Measurements from ENCODE around the gene ANKRD34A.

The ANKRD34A gene

DNA sequence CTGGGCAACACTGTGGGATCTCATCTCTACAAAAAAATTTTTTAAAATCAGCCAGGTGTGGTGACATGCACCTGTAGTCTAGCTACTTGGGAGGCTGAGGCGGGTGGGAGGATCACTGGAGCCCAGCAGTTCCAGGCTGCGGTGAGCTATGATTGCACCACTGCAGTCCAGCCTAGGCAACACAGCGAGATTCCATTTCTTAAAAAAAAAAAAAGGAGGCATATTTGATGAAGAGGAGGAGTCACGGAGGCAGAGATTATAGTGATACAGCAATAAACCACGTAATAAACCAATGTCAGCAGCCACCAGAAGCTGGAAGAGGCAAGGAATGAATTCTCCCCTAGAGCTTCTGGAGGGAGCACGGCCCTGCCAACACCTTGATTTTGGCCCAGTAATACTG is 10.5 kb downstream of the ANKRD34A start:
- H3K27me3 ChIP-seq (ENCODE audit: control insufficient read depth, insufficient read depth, low read length), result no peaks in the 10 kb centered on the region
- TF ChIP-seq, protein P1, sequence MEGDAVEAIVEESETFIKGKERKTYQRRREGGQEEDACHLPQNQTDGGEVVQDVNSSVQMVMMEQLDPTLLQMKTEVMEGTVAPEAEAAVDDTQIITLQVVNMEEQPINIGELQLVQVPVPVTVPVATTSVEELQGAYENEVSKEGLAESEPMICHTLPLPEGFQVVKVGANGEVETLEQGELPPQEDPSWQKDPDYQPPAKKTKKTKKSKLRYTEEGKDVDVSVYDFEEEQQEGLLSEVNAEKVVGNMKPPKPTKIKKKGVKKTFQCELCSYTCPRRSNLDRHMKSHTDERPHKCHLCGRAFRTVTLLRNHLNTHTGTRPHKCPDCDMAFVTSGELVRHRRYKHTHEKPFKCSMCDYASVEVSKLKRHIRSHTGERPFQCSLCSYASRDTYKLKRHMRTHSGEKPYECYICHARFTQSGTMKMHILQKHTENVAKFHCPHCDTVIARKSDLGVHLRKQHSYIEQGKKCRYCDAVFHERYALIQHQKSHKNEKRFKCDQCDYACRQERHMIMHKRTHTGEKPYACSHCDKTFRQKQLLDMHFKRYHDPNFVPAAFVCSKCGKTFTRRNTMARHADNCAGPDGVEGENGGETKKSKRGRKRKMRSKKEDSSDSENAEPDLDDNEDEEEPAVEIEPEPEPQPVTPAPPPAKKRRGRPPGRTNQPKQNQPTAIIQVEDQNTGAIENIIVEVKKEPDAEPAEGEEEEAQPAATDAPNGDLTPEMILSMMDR (IDR thresholded peaks at IDR 0.05), result no peak
- no peak overlapping the region for H2AFZ ChIP-seq
- peaks cover 4% of the 10 kb centered on the region for H3K79me2 ChIP-seq
- H3K4me1 ChIP-seq, result peaks cover 2% of the 10 kb centered on the region
- no peak overlapping the region for H3K27ac ChIP-seq
- no peaks in the 10 kb centered on the region for H3K36me3 ChIP-seq (ENCODE audit: control insufficient read depth, insufficient read depth, low read length)
- H3K4me3 ChIP-seq (ENCODE audit: low read depth, low read length), result no peak overlapping the region
- H3K4me2 ChIP-seq (ENCODE audit: low read length), result no peak overlapping the region
- no peak overlapping the region for H3K9ac ChIP-seq
- no peaks in the 10 kb centered on the region for H3K9me3 ChIP-seq (ENCODE audit: control insufficient read depth, low read length)

DNA sequence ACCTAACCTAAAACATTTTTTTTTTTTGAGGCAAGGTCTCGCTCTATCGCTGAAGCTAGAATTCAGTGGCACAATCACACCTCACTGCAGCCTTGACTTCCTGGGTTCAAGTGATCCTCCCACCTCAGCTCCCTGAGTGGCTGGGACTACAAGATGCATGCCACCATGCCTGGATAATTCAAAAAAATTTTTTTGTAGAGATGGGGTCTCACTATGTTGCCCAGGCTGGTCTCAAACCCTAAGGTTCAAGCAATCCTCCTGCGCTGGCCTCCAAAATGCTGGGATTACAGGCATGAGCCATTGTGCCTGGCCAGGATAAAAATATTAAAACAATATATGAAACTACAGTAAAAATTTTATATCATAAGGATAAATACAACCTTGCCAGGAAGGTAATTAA is 11.5 kb downstream of the ANKRD34A start:
- Histone ChIP-seq H3K79me2 (peaks cover 4% of the 10 kb centered on the region), H3K27ac (no peak overlapping the region), H3K9ac (no peak overlapping the region), H2AFZ (no peak overlapping the region), H3K4me2 (ENCODE audit: low read length) (no peak overlapping the region), H3K4me1 (no peaks in the 10 kb centered on the region), H3K36me3 (ENCODE audit: control insufficient read depth, insufficient read depth, low read length) (no peaks in the 10 kb centered on the region), H3K4me3 (ENCODE audit: low read depth, low read length) (no peak overlapping the region), H3K27me3 (ENCODE audit: control insufficient read depth, insufficient read depth, low read length) (no peaks in the 10 kb centered on the region), H3K9me3 (ENCODE audit: control insufficient read depth, low read length) (no peaks in the 10 kb centered on the region)
- TF ChIP-seq, protein P1 (IDR thresholded peaks at IDR 0.05), result no peak

DNA sequence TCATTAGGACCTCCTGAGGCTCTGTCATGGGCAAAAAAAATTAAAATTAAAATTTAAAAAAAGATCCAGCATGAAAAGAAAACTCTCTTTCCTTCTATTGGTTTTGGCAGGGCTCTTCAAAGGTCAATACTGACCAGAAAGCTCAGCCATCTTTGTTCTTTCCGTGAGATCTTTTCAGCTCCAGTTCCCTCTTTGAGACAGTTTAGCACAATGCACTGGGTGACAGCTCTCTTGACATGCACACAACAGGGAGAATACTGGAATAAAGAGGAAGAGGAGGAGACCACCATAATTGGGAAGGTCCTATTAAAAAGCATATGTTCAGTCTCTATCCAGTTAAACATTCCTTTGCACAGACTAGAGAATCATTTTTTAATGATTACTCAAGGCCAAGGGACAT is 12.8 kb downstream of the ANKRD34A start:
- Histone ChIP-seq H3K4me1 (no peaks in the 10 kb centered on the region), H3K9ac (no peak overlapping the region), H2AFZ (no peak overlapping the region), H3K4me2 (ENCODE audit: low read length) (no peak overlapping the region), H3K27me3 (ENCODE audit: control insufficient read depth, insufficient read depth, low read length) (no peaks in the 10 kb centered on the region), H3K36me3 (ENCODE audit: control insufficient read depth, insufficient read depth, low read length) (no peaks in the 10 kb centered on the region), H3K27ac (no peak overlapping the region), H3K9me3 (ENCODE audit: control insufficient read depth, low read length) (no peaks in the 10 kb centered on the region), H3K4me3 (ENCODE audit: low read depth, low read length) (no peak overlapping the region), H3K79me2 (peaks cover 4% of the 10 kb centered on the region)
- TF ChIP-seq, protein P1 (IDR thresholded peaks at IDR 0.05), result no peak

DNA sequence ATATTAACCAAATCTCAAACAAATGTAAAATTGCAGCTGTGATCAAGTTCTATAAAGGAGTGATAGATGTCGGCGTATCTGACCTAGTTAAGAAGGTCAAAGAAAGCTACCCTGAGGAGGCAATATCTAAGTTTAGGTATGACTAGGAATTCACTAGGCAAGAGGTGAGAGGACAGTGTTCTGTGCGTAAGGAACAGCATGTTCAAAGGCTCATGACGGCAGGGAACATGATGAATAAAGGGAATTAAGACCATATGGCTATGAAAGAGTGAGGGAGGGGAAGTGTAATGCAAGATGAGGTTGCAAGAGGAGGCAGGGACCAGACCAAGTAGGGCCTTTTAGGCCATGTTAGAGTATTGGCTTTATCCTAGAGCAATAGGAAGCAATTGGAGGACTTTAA is 15.2 kb downstream of the ANKRD34A start:
- Histone ChIP-seq H3K27ac (no peak overlapping the region), H3K9ac (no peak overlapping the region), H3K36me3 (ENCODE audit: control insufficient read depth, insufficient read depth, low read length) (no peaks in the 10 kb centered on the region), H3K4me2 (ENCODE audit: low read length) (no peak overlapping the region), H3K9me3 (ENCODE audit: control insufficient read depth, low read length) (no peaks in the 10 kb centered on the region), H2AFZ (no peak overlapping the region), H3K4me1 (no peaks in the 10 kb centered on the region), H3K4me3 (ENCODE audit: low read depth, low read length) (no peak overlapping the region), H3K27me3 (ENCODE audit: control insufficient read depth, insufficient read depth, low read length) (no peaks in the 10 kb centered on the region), H3K79me2 (peaks cover 4% of the 10 kb centered on the region)
- TF ChIP-seq, protein P1 (IDR thresholded peaks at IDR 0.05), result no peak

DNA sequence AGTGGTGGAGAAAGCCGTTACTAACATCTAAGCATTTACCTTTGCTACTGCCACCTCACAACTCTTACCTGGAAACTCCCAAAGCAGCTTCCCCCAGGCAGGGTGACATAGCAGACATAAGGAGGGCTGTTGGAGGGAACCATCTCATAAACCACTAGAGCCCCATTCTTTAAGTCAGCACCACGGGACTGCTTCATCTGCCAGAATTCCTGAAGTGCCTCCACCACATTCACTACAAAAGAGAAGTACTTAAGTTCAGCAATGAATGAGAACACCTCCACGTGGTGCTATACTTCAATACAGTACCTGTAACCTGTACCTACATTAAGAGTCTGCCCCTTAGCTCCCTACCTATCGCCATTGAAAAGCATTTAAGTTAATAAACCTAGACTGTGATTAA is 16.8 kb downstream of the ANKRD34A start:
- TF ChIP-seq, protein P1 (IDR thresholded peaks at IDR 0.05), result no peak
- H3K79me2 ChIP-seq, result peaks cover 4% of the 10 kb centered on the region

More for the DNA sequence above, 16.8 kb downstream of the ANKRD34A start:
- H3K9me3 ChIP-seq (ENCODE audit: control insufficient read depth, low read length), result no peaks in the 10 kb centered on the region
- H3K4me3 ChIP-seq (ENCODE audit: low read depth, low read length), result no peak overlapping the region
- no peaks in the 10 kb centered on the region for H3K27me3 ChIP-seq (ENCODE audit: control insufficient read depth, insufficient read depth, low read length)
- H3K4me2 ChIP-seq (ENCODE audit: low read length), result no peak overlapping the region
- no peak overlapping the region for H3K27ac ChIP-seq
- H2AFZ ChIP-seq, result no peak overlapping the region
- H3K9ac ChIP-seq, result no peak overlapping the region
- H3K36me3 ChIP-seq (ENCODE audit: control insufficient read depth, insufficient read depth, low read length), result no peaks in the 10 kb centered on the region
- no peaks in the 10 kb centered on the region for H3K4me1 ChIP-seq
